ENCODE measurements around the gene C19orf18.
"Not testable (repeated sequence)": the region's sequence is repeated elsewhere in the genome, so short reads cannot be mapped to it uniquely, and the experiment has no call there.

C19orf18 gene

GRCh38 chr19:57978586-57979289 is 4.4 kb upstream of the C19orf18 start:
- Mint-ChIP-seq H3K4me1 (no peaks in the 10 kb centered on the region), H3K36me3 (peaks cover 77% of the 10 kb centered on the region), H3K4me3 (no peak overlapping the region), H3K9me3 (peaks cover 38% of the 10 kb centered on the region), H3K27ac (no peak overlapping the region), H3K27me3 (no peaks in the 10 kb centered on the region)

GRCh38 chr19:57964761-57965160 is 9.6 kb downstream of the C19orf18 start:
- Mint-ChIP-seq H3K4me3 (no peak overlapping the region), H3K9me3 (peaks cover 28% of the 10 kb centered on the region), H3K36me3 (peaks cover 34% of the 10 kb centered on the region), H3K4me1 (no peaks in the 10 kb centered on the region), H3K27me3 (no peaks in the 10 kb centered on the region), H3K27ac (no peak overlapping the region)

GRCh38 chr19:57961785-57962184 is 12.5 kb downstream of the C19orf18 start:
- Mint-ChIP-seq H3K9me3 (peaks cover 26% of the 10 kb centered on the region), H3K27ac (no peak overlapping the region), H3K36me3 (peaks cover 28% of the 10 kb centered on the region), H3K27me3 (peaks cover under 1% of the 10 kb centered on the region), H3K4me1 (no peaks in the 10 kb centered on the region), H3K4me3 (no peak overlapping the region)

- Mint-ChIP-seq H3K9me3 (peaks cover 32% of the 10 kb centered on the region), H3K4me3 (no peak overlapping the region), H3K27me3 (peaks cover 4% of the 10 kb centered on the region), H3K36me3 (peaks cover 19% of the 10 kb centered on the region), H3K4me1 (no peaks in the 10 kb centered on the region), H3K27ac (no peak overlapping the region)
Measured at GRCh38 chr19:57954996-57955395, 19.3 kb downstream of the C19orf18 start.

- H3K36me3 Mint-ChIP-seq, result peaks cover 27% of the 10 kb centered on the region
- peaks cover 31% of the 10 kb centered on the region for H3K9me3 Mint-ChIP-seq
- H3K27me3 Mint-ChIP-seq, result peaks cover 1% of the 10 kb centered on the region
- H3K4me1 Mint-ChIP-seq, result peaks cover 18% of the 10 kb centered on the region
- no peak overlapping the region for H3K4me3 Mint-ChIP-seq
- H3K27ac Mint-ChIP-seq, result no peak overlapping the region
Measured at GRCh38 chr19:57949702-57950101, 24.6 kb downstream of the C19orf18 start.

GRCh38 chr19:57949296-57949695 is 25.0 kb downstream of the C19orf18 start:
- Mint-ChIP-seq H3K27me3 (no peaks in the 10 kb centered on the region), H3K27ac (no peak overlapping the region), H3K36me3 (peaks cover 29% of the 10 kb centered on the region), H3K9me3 (peaks cover 27% of the 10 kb centered on the region), H3K4me1 (peaks cover 18% of the 10 kb centered on the region), H3K4me3 (no peak overlapping the region)

- Mint-ChIP-seq H3K4me3 (peak within 1 kb of the TSS; percentile 98), H3K27ac (peak within 1 kb of the TSS; percentile 96), H3K27me3 (no peaks in the 10 kb centered on the region), H3K36me3 (peaks cover 46% of the 10 kb centered on the region), H3K4me1 (peaks cover 18% of the 10 kb centered on the region), H3K9me3 (peaks cover 19% of the 10 kb centered on the region)
Measured at GRCh38 chr19:57947419-57948134, 26.8 kb downstream of the C19orf18 start, which contains the start of gene ZNF256. ZNF256 (minus strand) TSS chr19:57947706; CDS start chr19:57947474, 232 bp downstream.

- H3K9me3 Mint-ChIP-seq, result peaks cover 23% of the 10 kb centered on the region
- no peaks in the 10 kb centered on the region for H3K27me3 Mint-ChIP-seq
- peaks cover 51% of the 10 kb centered on the region for H3K36me3 Mint-ChIP-seq
- peak overlapping the region; percentile 98 for H3K4me3 Mint-ChIP-seq
- H3K27ac Mint-ChIP-seq, result peak overlapping the region; percentile 79
- peaks cover 18% of the 10 kb centered on the region for H3K4me1 Mint-ChIP-seq
Measured at GRCh38 chr19:57947088-57947418, 27.3 kb downstream of the C19orf18 start.

GRCh38 chr19:57946316-57946715 is 28.0 kb downstream of the C19orf18 start:
- H3K4me3 Mint-ChIP-seq, result peak overlapping the region; percentile 98
- H3K36me3 Mint-ChIP-seq, result peaks cover 57% of the 10 kb centered on the region
- H3K9me3 Mint-ChIP-seq, result peaks cover 29% of the 10 kb centered on the region
- no peaks in the 10 kb centered on the region for H3K27me3 Mint-ChIP-seq
- peak overlapping the region; percentile 79 for H3K27ac Mint-ChIP-seq
- peaks cover 18% of the 10 kb centered on the region for H3K4me1 Mint-ChIP-seq

- H3K27me3 Mint-ChIP-seq, result no peaks in the 10 kb centered on the region
- H3K36me3 Mint-ChIP-seq, result peaks cover 81% of the 10 kb centered on the region
- H3K4me3 Mint-ChIP-seq, result no peak overlapping the region
- H3K4me1 Mint-ChIP-seq, result peaks cover 11% of the 10 kb centered on the region
- no peak overlapping the region for H3K27ac Mint-ChIP-seq
- H3K9me3 Mint-ChIP-seq, result peaks cover 28% of the 10 kb centered on the region
Measured at GRCh38 chr19:57941593-57941992, 32.7 kb downstream of the C19orf18 start.

GRCh38 chr19:57935731-57936130 is 38.6 kb downstream of the C19orf18 start:
- Mint-ChIP-seq H3K4me3 (no peak overlapping the region), H3K27ac (no peak overlapping the region), H3K27me3 (peaks cover 1% of the 10 kb centered on the region), H3K4me1 (peaks cover 9% of the 10 kb centered on the region), H3K9me3 (peaks cover 19% of the 10 kb centered on the region), H3K36me3 (peaks cover 50% of the 10 kb centered on the region)

- Mint-ChIP-seq H3K36me3 (peaks cover 49% of the 10 kb centered on the region), H3K27ac (peak within 1 kb of the TSS; percentile 80), H3K4me1 (peaks cover 9% of the 10 kb centered on the region)
Measured at GRCh38 chr19:57934820-57935665, 39.3 kb downstream of the C19orf18 start, which contains the start of gene ZNF418. ZNF418 (minus strand) TSS chr19:57935402; CDS start chr19:57933822, 1,580 bp downstream.

GRCh38 chr19:57927587-57927986 is 46.7 kb downstream of the C19orf18 start:
- Mint-ChIP-seq H3K27ac (no peak overlapping the region), H3K4me1 (no peaks in the 10 kb centered on the region), H3K4me3 (no peak overlapping the region), H3K9me3 (peaks cover 10% of the 10 kb centered on the region), H3K27me3 (no peaks in the 10 kb centered on the region), H3K36me3 (peaks cover 30% of the 10 kb centered on the region)

More at GRCh38 chr19:57934820-57935665, 39.3 kb downstream of the C19orf18 start, which contains the start of gene ZNF418:
- Mint-ChIP-seq H3K27me3 (peaks cover 1% of the 10 kb centered on the region), H3K4me3 (peak within 1 kb of the TSS; percentile 88), H3K9me3 (peaks cover 19% of the 10 kb centered on the region)

- Mint-ChIP-seq H3K4me1 (peaks cover 26% of the 10 kb centered on the region), H3K27ac (peak within 1 kb of the TSS; percentile 95), H3K9me3 (peaks cover 17% of the 10 kb centered on the region), H3K36me3 (peaks cover 50% of the 10 kb centered on the region), H3K4me3 (peak within 1 kb of the TSS; percentile 96)
- not testable (repeated sequence) for H3K27me3 Mint-ChIP-seq
Measured at GRCh38 chr19:57916168-57916995, 58.0 kb downstream of the C19orf18 start, which contains the start of gene ZNF417. ZNF417 (minus strand) TSS chr19:57916592; CDS start chr19:57916411, 181 bp downstream.

All from activated naive CD4-positive, alpha-beta T cell treated with anti-CD3 and anti-CD28 coated beads, Interleukin-2, amount 50 U/mL, for 24 hours (primary cell).